Pancreas (tissue), 10 donors: ENCODE measurements around the gene CAMK2B. TPM values are rescaled to one million over a fixed set of nuclear protein-coding genes. Genes with fewer than 3 reads are reported as not detected.

Experiments
- ATAC-seq, 4 donors: fragments of 200-7000 bp; cut with Tn5 transposase; one replicate each; pipeline versions ENCODE4 v1.8.0 to v1.9.1; 2020; ENCODE audit warnings: mild to moderate bottlenecking in 4 of 4, moderate library complexity in 4 of 4
- DNase-seq, 6 donors: peaks; one replicate each; pipeline ENCODE4 v3.0.0-alpha.2; 2020
- FAIRE-seq: peaks from 2 replicates; lab custom pipeline; 2012; peaks lifted over from hg19 to GRCh38; lab: Jason Lieb, UNC
- H3K27ac ChIP-seq, 4 donors: fragments of 200-600 bp; sonication (generic); 1 replicate in 3 of 4; 2 replicates in 1 of 4; pipeline versions ENCODE4 v1.5.0 to v1.8.0; 2020
- H3K27me3 ChIP-seq, 4 donors: fragments of 200-600 bp; one replicate each; pipeline ENCODE4 v1.8.0; 2021
- H3K36me3 ChIP-seq, 3 donors: fragments of 200-600 bp; sonication (generic) in 1 of 3; one replicate each; pipeline versions ENCODE4 v1.5.0 to v1.8.0; 2020 to 2021
- H3K4me1 ChIP-seq, 3 donors: fragments of 200-600 bp; one replicate each; pipeline ENCODE4 v1.8.0; 2021
- H3K4me3 ChIP-seq, 4 donors: fragments of 200-600 bp; sonication (generic) in 2 of 4; one replicate each; pipeline versions ENCODE4 v1.5.0 to v1.8.0; 2020 to 2021
- H3K9me3 ChIP-seq, 4 donors: fragments of 200-600 bp; one replicate each; pipeline ENCODE4 v1.8.0; 2021
- CTCF ChIP-seq, 4 donors: fragments of 200-600 bp; sonication (generic) in 3 of 4; IDR thresholded peaks; one replicate each; pipeline versions ENCODE4 v1.5.0 to v1.8.0; 2021; ENCODE audit warnings: antibody characterized with exemption in 4 of 4
- WGBS, 2 donors: extraction: QIAGEN DNeasy Blood & Tissue Kit; methylation state at CpG; one replicate each; pipeline ENCODE4 v1.1.7; 2013; 5-methylcytosine and 5-hydroxymethylcytosine counted together
- intact Hi-C, 3 donors: fragments of 100-400 bp; cut with DNase I; formaldehyde crosslinking; loops; one replicate each; pipeline versions ENCODE4 v1.11.1 to v1.14.2; 2022
- polyA plus RNA-seq, 2 donors: library from polyadenylated mRNA; stranded (reverse); fragments of 200-250 nt; gene quantifications; one replicate each; pipeline ENCODE4 v1.2.3, GENCODE V29; 2013
- total RNA-seq, 6 donors: library from RNA; stranded (reverse); fragmentation: NEBNext Ultra II Directional in 4 of 6; extraction: Animal tissue kit (Norgen Biotek cat#: 25700) in 4 of 6; gene quantifications; one replicate each; pipeline versions ENCODE4 v1.2.1 to v1.2.4, GENCODE V29; 2021 to 2023
- donor health status: healthy with polysubstance abuse.
- donor health status: DM: no; HTN: no; CAD: no; lungs with moderate emphysema.
- donor health status: DM: no; HTN: no; CAD: no.
- donor health status: control.
- donor health status: control.
- donor health status: Bipolar disorder and iron deficiency.
- donor health status: DM: yes; HTN: yes; CAD: no.
- donor health status: DM: no; HTN: no; CAD: no.
- donor health status: DM: no; HTN: no; CAD: no.
- donor health status: DM: yes; HTN: yes; CAD: no.

The CAMK2B gene
- total RNA-seq, result 1 to 10 TPM in 4 of 6 donors, under 1 TPM in 2; 0.83 to 2.7 (median 1.8) TPM
- polyA plus RNA-seq, result 10 to 100 TPM; 11.6 to 34.0 TPM

- intact Hi-C loops, result no loop called here
- no peak within 1 kb of the TSS for H3K27ac ChIP-seq
- H3K36me3 ChIP-seq, result no peaks in the 10 kb centered on the region
- ATAC-seq (peak in 2 of 4 donors; percentile 30 to 53), FAIRE-seq (no peak), DNase-seq (peak in 1 of 6 donors; percentile 62)
- H3K4me3 ChIP-seq, result peak within 1 kb of the TSS in 2 of 4 donors; percentile 34 to 36
- no peaks in the 10 kb centered on the region for H3K9me3 ChIP-seq
- no peaks in the 10 kb centered on the region for H3K27me3 ChIP-seq
- H3K4me1 ChIP-seq, result no peaks in the 10 kb centered on the region
- 1% methylated on average over 60 to 85 of the region's 85 CpGs for WGBS, 2 donors
- no peak for TF ChIP-seq CTCF (IDR thresholded peaks at IDR 0.05)
Observed at GRCh38 chr7:44325201-44325671, at the start of gene CAMK2B. Gene CAMK2B, minus strand, starts transcription at chr7:44325594. Its CDS starts 173 bp downstream, at chr7:44325421.

- no peak for TF ChIP-seq CTCF (IDR thresholded peaks at IDR 0.05)
- DNase-seq (no peak), ATAC-seq (no peak), FAIRE-seq (no peak)
- no peak overlapping the region for H3K27ac ChIP-seq
- no peak overlapping the region for H3K4me3 ChIP-seq
- H3K27me3 ChIP-seq, result no peaks in the 10 kb centered on the region
- 55 to 57% methylated on average over 12 of the region's 12 CpGs for WGBS, 2 donors
- intact Hi-C loops, result no loop called here
- H3K36me3 ChIP-seq, result no peaks in the 10 kb centered on the region
- H3K9me3 ChIP-seq, result no peaks in the 10 kb centered on the region
- H3K4me1 ChIP-seq, result no peaks in the 10 kb centered on the region
Observed at GRCh38 chr7:44374007-44374763, 48.8 kb upstream of the CAMK2B start.

- DNase-seq, result no peak
- intact Hi-C loops, result no loop called here
- no peak for TF ChIP-seq CTCF (IDR thresholded peaks at IDR 0.05)
- no peaks in the 10 kb centered on the region for H3K4me1 ChIP-seq
- H3K27me3 ChIP-seq, result no peaks in the 10 kb centered on the region
- no peaks in the 10 kb centered on the region for H3K36me3 ChIP-seq
- 62 to 64% methylated on average over 2 of the region's 2 CpGs for WGBS, 2 donors
- FAIRE-seq, result no peak
- H3K9me3 ChIP-seq, result no peaks in the 10 kb centered on the region
- ATAC-seq, result no peak
- H3K4me3 ChIP-seq, result no peak overlapping the region
- no peak overlapping the region for H3K27ac ChIP-seq
Observed at GRCh38 chr7:44373418-44373740, 48.0 kb upstream of the CAMK2B start.

GRCh38 chr7:44372560-44373417 lies 47.4 kb upstream of the CAMK2B start:
- FAIRE-seq, result no peak
- intact Hi-C loops, result no loop called here
- DNase-seq, result no peak

More at GRCh38 chr7:44372560-44373417, 47.4 kb upstream of the CAMK2B start:
- ATAC-seq, result no peak
- WGBS, 2 donors, result 54 to 62% methylated on average over 5 of the region's 5 CpGs
- Histone ChIP-seq H3K27ac (no peak overlapping the region), H3K36me3 (no peaks in the 10 kb centered on the region), H3K4me3 (no peak overlapping the region), H3K27me3 (no peaks in the 10 kb centered on the region), H3K4me1 (no peaks in the 10 kb centered on the region), H3K9me3 (no peaks in the 10 kb centered on the region)
- no peak for TF ChIP-seq CTCF (IDR thresholded peaks at IDR 0.05)
